Activated CD4-positive, alpha-beta memory T cell treated with anti-CD3 and anti-CD28 coated beads, Interleukin-2, amount 10 ng/mL, durations not matched to agents 7 days and 5 days (primary cell): ENCODE measurements around the gene SH3BP1. TPM values are rescaled to one million over a fixed set of nuclear protein-coding genes. Genes with fewer than 3 reads are reported as not detected.
A peak's percentile ranks its signal among the peaks of the same experiment; 100 is the strongest.

Experiments used
- CTCF ChIA-PET: fragments of 350-600 bp; sonication (Branson Sonifier 250); formaldehyde crosslinking; loops from one replicate; lab custom pipeline; 2021; ENCODE audit warnings: antibody characterized with exemption, inconsistent platforms; lab: Charles Lee
- POLR2A ChIA-PET: fragments of 350-600 bp; sonication (Branson Sonifier 250); formaldehyde crosslinking; loops from one replicate; lab custom pipeline; 2021; ENCODE audit warnings: antibody characterized with exemption; lab: Charles Lee
- DNase-seq: peaks from one replicate; pipeline ENCODE4 v3.0.0-alpha.2; 2020
- H3K27ac Mint-ChIP-seq: one replicate; pipeline ENCODE4 v1.8.0; 2021; ENCODE audit warnings: mild to moderate bottlenecking, mixed read lengths
- H3K27me3 Mint-ChIP-seq: one replicate; pipeline ENCODE4 v1.8.0; 2021; ENCODE audit warnings: mixed read lengths
- H3K36me3 Mint-ChIP-seq: one replicate; pipeline ENCODE4 v1.8.0; 2021; ENCODE audit warnings: low read depth, mixed read lengths
- H3K4me1 Mint-ChIP-seq: one replicate; pipeline ENCODE4 v1.8.0; 2021; ENCODE audit warnings: mixed read lengths
- H3K4me3 Mint-ChIP-seq: one replicate; pipeline ENCODE4 v1.8.0; 2021; ENCODE audit warnings: mild to moderate bottlenecking, mixed read lengths
- H3K9me3 Mint-ChIP-seq: one replicate; pipeline ENCODE4 v1.8.0; 2021; ENCODE audit warnings: mixed read lengths
- total RNA-seq, 2 experiments: library from RNA; stranded (reverse); gene quantifications; one replicate each; pipeline ENCODE4 v1.2.3, GENCODE V29; 2021

Gene SH3BP1
- total RNA-seq, 2 experiments from 2014 or later, result 161 to 162 TPM

- H3K4me1 Mint-ChIP-seq, result peaks cover 54% of the 10 kb centered on the region
- H3K27me3 Mint-ChIP-seq, result no peaks in the 10 kb centered on the region
- H3K27ac Mint-ChIP-seq, result peak within 1 kb of the TSS; percentile 99
- H3K4me3 Mint-ChIP-seq, result peak within 1 kb of the TSS; percentile 88
- POLR2A ChIA-PET, result interaction anchor here (1.0 to 12.9 kb wide), 11 partner anchors 10 to 190 kb away, joined by 3 to 244 read pairs (median 11); partner anchors contain the start of genes GGA1, NOL12, PDXP and SH3BP1
- CTCF ChIA-PET, result interaction anchor here (1.0 to 13.4 kb wide), 8 partner anchors 8 to 108 kb away, joined by 3 to 301 read pairs (median 6); partner anchors contain the start of genes GGA1, NOL12, PDXP and SH3BP1
- peak; percentile 90 for DNase-seq
- no peaks in the 10 kb centered on the region for H3K9me3 Mint-ChIP-seq
- peaks cover 29% of the 10 kb centered on the region for H3K36me3 Mint-ChIP-seq
These were observed 35.8 kb downstream of the SH3BP1 start, which contains the start of gene LGALS1 for GRCh38 chr22:37674951-37675929. Gene LGALS1, plus strand, starts transcription at chr22:37675636. Its CDS starts 67 bp downstream, at chr22:37675703.

GRCh38 chr22:37675930-37676735 lies 36.7 kb downstream of the SH3BP1 start:
- Mint-ChIP-seq H3K27ac (peak overlapping the region; percentile 99), H3K9me3 (no peaks in the 10 kb centered on the region), H3K27me3 (no peaks in the 10 kb centered on the region), H3K4me1 (peaks cover 57% of the 10 kb centered on the region), H3K36me3 (peaks cover 32% of the 10 kb centered on the region), H3K4me3 (peak overlapping the region; percentile 88)
- peak; percentile 40 for DNase-seq
- ChIA-PET POLR2A (interaction anchor here (1.0 to 12.9 kb wide), 9 partner anchors 9 to 68 kb away, joined by 3 to 244 read pairs (median 20); partner anchors contain the start of genes GGA1, NOL12, PDXP and SH3BP1), CTCF (interaction anchor here (1.1 to 13.4 kb wide), 6 partner anchors 10 to 109 kb away, joined by 3 to 301 read pairs (median 8); partner anchors contain the start of genes GGA1, NOL12, PDXP and SH3BP1)

GRCh38 chr22:37676736-37677492 lies 37.4 kb downstream of the SH3BP1 start:
- POLR2A ChIA-PET, result interaction anchor here (0.6 to 12.9 kb wide), 9 partner anchors 8 to 631 kb away, joined by 3 to 244 read pairs (median 20); partner anchors contain the start of genes NOL12, PDXP and SH3BP1
- peaks cover 62% of the 10 kb centered on the region for H3K4me1 Mint-ChIP-seq
- CTCF ChIA-PET, result interaction anchor here (1.0 to 13.4 kb wide), 5 partner anchors 15 to 68 kb away, joined by 3 to 301 read pairs (median 11); partner anchors contain the start of genes GGA1, PDXP and SH3BP1
- H3K27ac Mint-ChIP-seq, result peak overlapping the region; percentile 99
- H3K27me3 Mint-ChIP-seq, result no peaks in the 10 kb centered on the region
- H3K9me3 Mint-ChIP-seq, result no peaks in the 10 kb centered on the region
- DNase-seq, result peak; percentile 96
- H3K36me3 Mint-ChIP-seq, result peaks cover 32% of the 10 kb centered on the region
- H3K4me3 Mint-ChIP-seq, result peak overlapping the region; percentile 88

DNA sequence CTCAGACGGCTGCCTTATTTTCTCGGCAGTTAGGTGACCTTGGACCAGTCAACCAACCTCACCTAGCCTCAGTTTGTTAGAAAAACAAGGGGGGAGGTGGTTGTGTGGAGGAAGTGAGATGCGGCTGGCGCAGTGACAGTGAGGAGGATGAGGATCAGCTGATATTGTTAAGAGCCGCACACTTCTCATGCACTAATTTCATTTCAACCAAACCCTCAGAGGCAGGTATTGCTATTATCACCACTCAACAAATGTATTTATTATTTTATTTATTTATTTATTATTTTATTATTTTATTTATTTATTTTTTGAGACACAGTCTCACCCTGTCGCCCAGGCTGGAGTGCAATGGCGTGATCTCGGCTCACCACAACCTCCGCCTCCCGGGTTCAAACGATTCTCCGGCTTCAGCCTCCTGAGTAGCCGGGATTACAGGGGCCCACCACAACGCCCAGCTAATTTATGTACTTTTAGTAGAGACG lies 38.1 kb downstream of the SH3BP1 start:
- ChIA-PET POLR2A (interaction anchor here (1.0 to 12.9 kb wide), 7 partner anchors 7 to 52 kb away, joined by 3 to 244 read pairs (median 34); partner anchors contain the start of genes NOL12, PDXP and SH3BP1), CTCF (interaction anchor here (1.0 to 13.4 kb wide), 4 partner anchors 15 to 50 kb away, joined by 3 to 301 read pairs (median 98); partner anchors contain the start of genes PDXP and SH3BP1)
- Mint-ChIP-seq H3K27ac (peak overlapping the region; percentile 99), H3K4me3 (peak overlapping the region; percentile 88), H3K27me3 (no peaks in the 10 kb centered on the region), H3K4me1 (peaks cover 55% of the 10 kb centered on the region), H3K9me3 (no peaks in the 10 kb centered on the region), H3K36me3 (peaks cover 32% of the 10 kb centered on the region)
- no peak for DNase-seq

DNA sequence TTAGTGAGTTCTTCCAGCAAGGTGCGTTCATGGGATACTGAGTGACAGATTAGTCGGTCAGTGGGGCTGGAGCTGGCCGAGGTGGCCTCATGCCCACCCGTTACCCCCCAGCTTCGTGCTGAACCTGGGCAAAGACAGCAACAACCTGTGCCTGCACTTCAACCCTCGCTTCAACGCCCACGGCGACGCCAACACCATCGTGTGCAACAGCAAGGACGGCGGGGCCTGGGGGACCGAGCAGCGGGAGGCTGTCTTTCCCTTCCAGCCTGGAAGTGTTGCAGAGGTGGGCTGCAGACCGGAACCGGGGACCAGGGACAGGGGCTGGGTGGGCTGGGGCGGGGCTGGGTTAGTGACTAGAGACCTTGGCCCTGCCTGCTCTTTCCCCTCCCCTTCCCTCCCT lies 38.9 kb downstream of the SH3BP1 start:
- Mint-ChIP-seq H3K4me1 (peaks cover 47% of the 10 kb centered on the region), H3K9me3 (no peaks in the 10 kb centered on the region), H3K27me3 (no peaks in the 10 kb centered on the region), H3K27ac (peak overlapping the region; percentile 76), H3K4me3 (no peak overlapping the region), H3K36me3 (peaks cover 32% of the 10 kb centered on the region)
- DNase-seq, result no peak
- ChIA-PET POLR2A (interaction anchor here (1.2 to 12.9 kb wide), 5 partner anchors 7 to 53 kb away, joined by 6 to 244 read pairs (median 59); partner anchors contain the start of genes NOL12, PDXP and SH3BP1), CTCF (interaction anchor here (1.1 to 13.4 kb wide), 3 partner anchors 16 to 41 kb away, joined by 4 to 301 read pairs (median 191); partner anchors contain the start of genes PDXP and SH3BP1)

DNA sequence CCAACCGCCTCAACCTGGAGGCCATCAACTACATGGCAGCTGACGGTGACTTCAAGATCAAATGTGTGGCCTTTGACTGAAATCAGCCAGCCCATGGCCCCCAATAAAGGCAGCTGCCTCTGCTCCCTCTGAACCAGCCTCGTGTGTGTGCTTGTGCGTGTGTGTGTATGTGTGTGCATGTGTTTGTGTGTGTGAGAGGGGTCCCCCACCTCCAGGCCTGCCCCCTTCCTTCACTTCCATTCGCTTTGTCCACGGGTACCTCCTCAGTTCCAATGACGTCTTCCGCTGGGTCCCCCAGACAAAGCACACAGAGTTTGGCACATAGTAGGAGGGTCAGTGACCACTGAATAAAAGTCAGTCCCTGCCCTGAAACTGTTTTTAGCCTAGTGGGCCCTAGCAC lies 40.2 kb downstream of the SH3BP1 start:
- Mint-ChIP-seq H3K4me1 (peaks cover 37% of the 10 kb centered on the region), H3K9me3 (no peaks in the 10 kb centered on the region), H3K36me3 (peaks cover 32% of the 10 kb centered on the region), H3K27me3 (no peaks in the 10 kb centered on the region), H3K27ac (peak overlapping the region; percentile 59), H3K4me3 (peak overlapping the region; percentile 45)
- no peak for DNase-seq
- CTCF ChIA-PET, result interaction anchor here (1.1 to 13.4 kb wide), 4 partner anchors 8 to 56 kb away, joined by 3 to 301 read pairs (median 108); partner anchors contain the start of genes PDXP and SH3BP1
- POLR2A ChIA-PET, result interaction anchor here (0.7 to 12.9 kb wide), 6 partner anchors 19 to 1019 kb away, joined by 3 to 244 read pairs (median 14); partner anchors contain the start of genes PDXP and SH3BP1

- no peak for DNase-seq
- H3K36me3 Mint-ChIP-seq, result peaks cover 32% of the 10 kb centered on the region
- no peak overlapping the region for H3K4me3 Mint-ChIP-seq
- peaks cover 32% of the 10 kb centered on the region for H3K4me1 Mint-ChIP-seq
- H3K27me3 Mint-ChIP-seq, result no peaks in the 10 kb centered on the region
- peak overlapping the region; percentile 79 for H3K27ac Mint-ChIP-seq
- no peaks in the 10 kb centered on the region for H3K9me3 Mint-ChIP-seq
- ChIA-PET CTCF (interaction anchor here (0.9 to 13.4 kb wide), 6 partner anchors 9 to 72 kb away, joined by 3 to 301 read pairs (median 38); partner anchors contain the start of genes GGA1, PDXP and SH3BP1), POLR2A (interaction anchor here (0.7 to 12.9 kb wide), 7 partner anchors 20 to 74 kb away, joined by 3 to 244 read pairs (median 13); partner anchors contain the start of genes GGA1, PDXP and SH3BP1)
These were observed 40.9 kb downstream of the SH3BP1 start for GRCh38 chr22:37680191-37680851.

DNA sequence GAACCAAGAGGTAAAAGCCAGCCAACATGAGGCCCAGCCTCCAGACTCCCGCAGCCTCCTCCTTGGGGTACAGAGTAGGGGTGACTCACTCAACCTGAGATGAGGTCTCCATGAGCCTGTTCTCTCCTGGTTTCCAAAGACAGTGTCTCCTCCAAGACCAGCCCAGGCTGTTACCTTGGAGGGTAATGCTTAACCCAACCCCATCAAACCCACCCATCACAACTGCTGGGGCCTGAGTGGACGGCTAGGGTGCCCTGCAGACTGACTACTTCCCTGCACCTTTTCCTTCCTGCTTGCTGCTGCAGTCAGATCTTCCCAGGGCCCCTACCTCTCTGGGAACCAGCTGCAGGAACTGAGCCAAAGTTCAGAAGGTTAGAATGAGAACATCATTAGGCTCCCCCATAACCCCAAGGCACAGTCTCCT lies 41.5 kb downstream of the SH3BP1 start:
- Mint-ChIP-seq H3K27ac (peak overlapping the region; percentile 79), H3K9me3 (no peaks in the 10 kb centered on the region), H3K27me3 (no peaks in the 10 kb centered on the region), H3K36me3 (peaks cover 29% of the 10 kb centered on the region), H3K4me3 (no peak overlapping the region), H3K4me1 (peaks cover 33% of the 10 kb centered on the region)
- ChIA-PET POLR2A (interaction anchor here (0.9 to 12.9 kb wide), 9 partner anchors 8 to 73 kb away, joined by 3 to 244 read pairs (median 9); partner anchors contain the start of genes GGA1, PDXP and SH3BP1), CTCF (interaction anchor here (0.6 to 13.4 kb wide), 11 partner anchors 9 to 73 kb away, joined by 3 to 301 read pairs (median 6); partner anchors contain the start of genes GGA1, PDXP and SH3BP1)
- DNase-seq, result no peak

DNA sequence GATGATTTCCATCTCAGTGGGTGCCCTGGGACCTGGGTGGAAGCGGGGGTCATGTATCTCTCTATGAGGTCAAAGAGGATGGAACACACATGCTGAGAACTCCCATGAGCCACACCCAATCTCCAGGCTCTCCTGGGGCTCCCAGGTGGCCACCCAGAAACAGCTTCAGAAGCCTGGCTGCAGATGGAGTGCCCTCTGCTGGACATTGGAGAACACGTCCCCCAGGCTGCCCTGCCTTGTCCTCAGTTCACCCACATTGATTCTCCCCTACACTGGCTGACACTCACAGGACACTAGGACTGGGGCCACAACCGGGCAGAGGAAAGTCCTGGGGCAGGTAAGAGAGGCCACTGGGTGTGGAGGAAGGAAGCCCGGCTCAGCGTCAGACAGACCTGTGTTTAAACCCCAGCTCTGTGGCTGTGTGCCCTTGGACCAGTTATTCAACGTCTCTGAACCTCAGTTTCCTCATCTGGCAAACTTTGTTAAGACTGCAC lies 42.1 kb downstream of the SH3BP1 start:
- POLR2A ChIA-PET, result interaction anchor here (0.9 to 12.9 kb wide), 9 partner anchors 9 to 73 kb away, joined by 3 to 244 read pairs (median 9); partner anchors contain the start of genes GGA1, PDXP and SH3BP1
- H3K9me3 Mint-ChIP-seq, result no peaks in the 10 kb centered on the region
- H3K4me3 Mint-ChIP-seq, result no peak overlapping the region
- peaks cover 36% of the 10 kb centered on the region for H3K4me1 Mint-ChIP-seq
- peak overlapping the region; percentile 79 for H3K27ac Mint-ChIP-seq
- peak; percentile 81 for DNase-seq
- H3K27me3 Mint-ChIP-seq, result no peaks in the 10 kb centered on the region
- peaks cover 32% of the 10 kb centered on the region for H3K36me3 Mint-ChIP-seq
- CTCF ChIA-PET, result interaction anchor here (0.5 to 13.4 kb wide), 14 partner anchors 10 to 535 kb away, joined by 3 to 301 read pairs (median 5); partner anchors contain the start of genes GGA1, PDXP and SH3BP1
